ENCODE data around the gene TNNT2.
A peak's percentile ranks its signal among the peaks of the same experiment; 100 is the strongest.

The TNNT2 gene

GRCh38 chr1:201359031-201359872 lies 18.2 kb downstream of the TNNT2 start:
- no peak for TF ChIP-seq CTCF (conservative IDR thresholded peaks at IDR 0.05; ENCODE audit: low read depth)
- POLR2A ChIA-PET (ENCODE audit: low non-redundant PET), result no interaction called here
- CTCF ChIA-PET, result interaction anchor here (0.8 to 7.3 kb wide), 6 partner anchors 11 to 273 kb away, joined by 3 to 132 read pairs (median 12); no protein-coding TSS in a partner anchor
- no peak for DNase-seq (ENCODE audit: low spot score)
- H3K27ac ChIP-seq, result peak overlapping the region; percentile 6; the same call in 1 of the 2 replicates

DNA sequence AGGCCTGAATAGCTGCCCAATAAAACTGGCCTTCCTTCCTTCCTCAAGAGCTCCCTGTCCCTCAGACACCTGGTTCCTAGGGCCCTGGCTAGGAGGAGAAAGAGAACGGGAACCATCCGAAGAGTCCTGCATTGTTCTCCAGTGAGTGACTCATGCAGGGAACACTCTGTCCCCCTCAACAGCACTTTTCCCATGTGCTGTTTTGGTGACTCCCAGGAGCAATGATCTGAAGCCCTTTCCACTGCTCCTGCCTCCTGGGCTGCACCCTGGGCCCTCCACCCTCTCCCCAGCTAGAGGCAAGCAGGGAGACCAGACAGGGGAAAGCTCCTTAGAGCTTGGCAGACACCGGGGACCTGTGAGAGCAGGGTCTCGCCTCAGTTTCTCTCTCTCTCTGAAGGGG lies 18.9 kb downstream of the TNNT2 start:
- TF ChIP-seq CTCF (conservative IDR thresholded peaks at IDR 0.05; ENCODE audit: low read depth), result no peak
- no peak for DNase-seq (ENCODE audit: low spot score)
- ChIA-PET CTCF (interaction anchor here (0.5 to 7.3 kb wide), 6 partner anchors 11 to 220 kb away, joined by 3 to 132 read pairs (median 4); no protein-coding TSS in a partner anchor), POLR2A (ENCODE audit: low non-redundant PET) (no interaction called here)
- peak overlapping the region; percentile 6; the same call in 1 of the 2 replicates for H3K27ac ChIP-seq

DNA sequence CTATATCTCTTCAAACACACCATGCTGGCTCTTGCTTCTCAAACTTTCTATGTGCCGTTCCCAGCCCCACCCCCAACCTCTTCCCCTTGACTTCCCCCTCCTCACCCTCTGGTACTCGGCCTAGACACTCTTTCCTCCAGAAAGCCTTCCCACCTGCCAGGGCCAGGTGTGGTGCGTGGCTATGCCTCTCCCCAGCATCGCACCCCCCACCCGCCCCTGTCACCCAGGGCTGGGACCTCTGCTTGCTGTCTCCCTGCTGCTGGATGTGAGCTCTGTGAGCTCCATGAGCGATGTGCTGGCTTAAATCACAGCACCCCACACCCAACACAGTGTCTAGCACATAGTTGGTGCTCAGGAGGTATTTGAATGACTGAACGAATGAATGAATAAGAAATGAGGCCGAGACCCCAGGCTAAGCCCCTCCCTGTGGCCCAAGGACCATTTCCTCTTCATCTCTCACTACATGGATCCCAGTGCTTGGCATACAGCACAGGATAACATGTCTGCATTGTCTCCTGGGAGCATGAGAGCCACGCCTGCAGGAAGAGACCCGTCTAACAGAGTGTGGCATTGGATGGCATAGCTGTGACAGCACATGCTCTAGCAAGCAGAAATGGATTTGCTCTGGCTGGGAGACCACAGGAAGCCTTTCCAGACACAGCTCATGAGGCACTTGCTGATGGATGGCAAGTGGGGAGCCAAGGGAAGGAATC lies 19.7 kb downstream of the TNNT2 start:
- H3K27ac ChIP-seq, result no peak overlapping the region
- POLR2A ChIA-PET (ENCODE audit: low non-redundant PET), result no interaction called here
- DNase-seq (ENCODE audit: low spot score), result no peak
- CTCF ChIA-PET, result interaction anchor here (0.6 to 7.3 kb wide), 4 partner anchors 10 to 104 kb away, joined by 3 to 132 read pairs (median 12); no protein-coding TSS in a partner anchor
- no peak for TF ChIP-seq CTCF (conservative IDR thresholded peaks at IDR 0.05; ENCODE audit: low read depth)

DNA sequence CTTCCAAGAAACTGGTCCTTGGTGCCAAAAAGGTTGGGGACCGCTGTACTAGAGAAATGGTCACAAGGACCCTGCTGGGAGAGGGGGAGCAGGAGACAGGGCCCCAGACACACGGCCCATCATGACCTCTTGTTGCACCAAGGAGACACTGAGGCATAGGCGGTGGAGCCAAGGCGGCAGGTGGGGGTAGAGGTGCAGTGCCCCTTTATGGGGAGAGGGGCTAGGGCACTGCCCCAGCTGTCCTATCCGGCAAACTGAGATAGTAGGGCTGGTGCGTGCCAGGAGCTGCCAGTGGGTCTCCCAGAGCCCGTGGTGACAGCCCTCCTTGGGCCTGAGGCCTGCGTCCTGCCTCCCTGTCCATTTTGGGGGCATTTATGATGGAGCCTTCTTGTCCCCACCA lies 20.3 kb downstream of the TNNT2 start:
- no peak overlapping the region for H3K27ac ChIP-seq
- DNase-seq (ENCODE audit: low spot score), result no peak
- TF ChIP-seq CTCF (conservative IDR thresholded peaks at IDR 0.05; ENCODE audit: low read depth), result no peak
- ChIA-PET POLR2A (ENCODE audit: low non-redundant PET) (no interaction called here), CTCF (interaction anchor here (7.3 kb wide), 1 partner anchor 9 kb away, joined by 132 read pairs; no protein-coding TSS in a partner anchor)

- TF ChIP-seq CTCF (conservative IDR thresholded peaks at IDR 0.05; ENCODE audit: low read depth), result no peak
- DNase-seq (ENCODE audit: low spot score), result no peak
- no peak overlapping the region for H3K27ac ChIP-seq
- CTCF ChIA-PET, result interaction anchor here (7.3 kb wide), 1 partner anchor 9 kb away, joined by 132 read pairs; no protein-coding TSS in a partner anchor
- POLR2A ChIA-PET (ENCODE audit: low non-redundant PET), result no interaction called here
Observed at GRCh38 chr1:201356701-201357100, 20.8 kb downstream of the TNNT2 start.

GRCh38 chr1:201356236-201356635 lies 21.2 kb downstream of the TNNT2 start:
- ChIA-PET CTCF (interaction anchor here (4.0 kb wide), 1 partner anchor 102 kb away, joined by 21 read pairs; no protein-coding TSS in a partner anchor), POLR2A (ENCODE audit: low non-redundant PET) (no interaction called here)
- no peak overlapping the region for H3K27ac ChIP-seq
- DNase-seq (ENCODE audit: low spot score), result no peak
- no peak for TF ChIP-seq CTCF (conservative IDR thresholded peaks at IDR 0.05; ENCODE audit: low read depth)

Measured in RWPE1 (cell line).